RWPE1 (cell line): Measurements from ENCODE around the gene PPP1R10.

Source experiments
- CTCF ChIA-PET: fragments of 350-600 bp; sonication (Branson Sonifier 250); formaldehyde crosslinking; extraction: SDS; loops from one replicate; lab custom pipeline; 2021; lab: Yijun Ruan, JAX
- POLR2A ChIA-PET: fragments of 400-600 bp; formaldehyde crosslinking; extraction: SDS; loops from one replicate; lab custom pipeline; 2020; ENCODE audit warnings: antibody characterized with exemption; ENCODE audit not compliant: low non-redundant PET; lab: Yijun Ruan, JAX
- DNase-seq: peaks from one replicate; pipeline ENCODE4 v3.0.0; 2012; ENCODE audit warnings: low spot score
- H3K27ac ChIP-seq: fragments of 450-650 bp; 2 replicates; pipeline ENCODE4 v1.5.1; 2017
- TF ChIP-seq, protein P1 (sequence below): fragments of 450-650 bp; conservative IDR thresholded peaks from 2 replicates; pipeline ENCODE4 v1.5.1; 2017; ENCODE audit warnings: low read depth, mild to moderate bottlenecking

Gene PPP1R10

DNA sequence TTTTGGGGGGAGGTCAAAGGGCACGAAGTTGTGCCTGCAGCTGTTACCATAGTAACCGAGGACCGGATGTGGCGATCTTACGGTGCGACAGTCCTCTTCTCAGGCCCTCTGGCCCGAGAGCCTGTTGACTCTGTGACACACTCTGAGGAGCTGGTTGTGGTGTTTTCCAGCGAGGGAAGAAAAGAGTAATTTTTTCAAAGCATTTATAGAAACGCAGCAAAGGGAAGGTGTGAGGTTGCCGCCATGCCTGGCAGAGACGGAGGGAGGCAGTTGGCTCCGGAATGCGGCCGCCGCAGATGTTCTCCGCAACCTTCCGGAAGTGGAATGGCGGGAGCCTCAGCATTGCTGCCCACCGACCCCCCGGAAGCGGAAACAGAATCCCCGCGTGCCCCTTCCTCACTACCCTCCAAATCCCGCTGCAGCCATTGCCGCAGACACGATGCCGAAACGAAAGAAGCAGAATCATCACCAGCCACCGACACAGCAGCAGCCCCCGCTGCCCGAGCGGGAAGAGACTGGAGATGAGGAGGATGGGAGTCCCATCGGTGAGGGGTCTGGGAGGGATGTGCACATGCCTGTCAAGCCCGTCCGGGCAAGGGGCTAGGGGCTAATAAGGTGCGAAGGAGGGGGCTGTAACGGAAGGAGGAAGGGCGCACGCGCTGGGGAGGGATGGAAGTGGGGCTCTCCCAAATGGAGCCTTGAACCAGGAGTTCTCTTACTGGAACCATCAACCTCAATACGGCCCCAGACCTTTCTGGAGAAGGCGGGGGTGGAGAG lies 59.9 kb downstream of the PPP1R10 start, which contains the start of gene PRR3:
TSS of gene PRR3 (plus strand) at position 390 of the 777 bp plus-strand sequence. CDS start at position 440, 50 bp downstream.
- DNase-seq, result peak; percentile 79
- POLR2A ChIA-PET, result interaction anchor here (1.3 kb wide), 1 partner anchor 14 kb away, joined by 4 read pairs; the partner anchor contains the start of gene ABCF1
- CTCF ChIA-PET, result interaction anchor here (1.1 kb wide), 1 partner anchor 16 kb away, joined by 3 read pairs; no protein-coding TSS in a partner anchor
- H3K27ac ChIP-seq, result peak within 1 kb of the TSS; percentile 95
- TF ChIP-seq, protein P1, sequence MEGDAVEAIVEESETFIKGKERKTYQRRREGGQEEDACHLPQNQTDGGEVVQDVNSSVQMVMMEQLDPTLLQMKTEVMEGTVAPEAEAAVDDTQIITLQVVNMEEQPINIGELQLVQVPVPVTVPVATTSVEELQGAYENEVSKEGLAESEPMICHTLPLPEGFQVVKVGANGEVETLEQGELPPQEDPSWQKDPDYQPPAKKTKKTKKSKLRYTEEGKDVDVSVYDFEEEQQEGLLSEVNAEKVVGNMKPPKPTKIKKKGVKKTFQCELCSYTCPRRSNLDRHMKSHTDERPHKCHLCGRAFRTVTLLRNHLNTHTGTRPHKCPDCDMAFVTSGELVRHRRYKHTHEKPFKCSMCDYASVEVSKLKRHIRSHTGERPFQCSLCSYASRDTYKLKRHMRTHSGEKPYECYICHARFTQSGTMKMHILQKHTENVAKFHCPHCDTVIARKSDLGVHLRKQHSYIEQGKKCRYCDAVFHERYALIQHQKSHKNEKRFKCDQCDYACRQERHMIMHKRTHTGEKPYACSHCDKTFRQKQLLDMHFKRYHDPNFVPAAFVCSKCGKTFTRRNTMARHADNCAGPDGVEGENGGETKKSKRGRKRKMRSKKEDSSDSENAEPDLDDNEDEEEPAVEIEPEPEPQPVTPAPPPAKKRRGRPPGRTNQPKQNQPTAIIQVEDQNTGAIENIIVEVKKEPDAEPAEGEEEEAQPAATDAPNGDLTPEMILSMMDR, result no peak

DNA sequence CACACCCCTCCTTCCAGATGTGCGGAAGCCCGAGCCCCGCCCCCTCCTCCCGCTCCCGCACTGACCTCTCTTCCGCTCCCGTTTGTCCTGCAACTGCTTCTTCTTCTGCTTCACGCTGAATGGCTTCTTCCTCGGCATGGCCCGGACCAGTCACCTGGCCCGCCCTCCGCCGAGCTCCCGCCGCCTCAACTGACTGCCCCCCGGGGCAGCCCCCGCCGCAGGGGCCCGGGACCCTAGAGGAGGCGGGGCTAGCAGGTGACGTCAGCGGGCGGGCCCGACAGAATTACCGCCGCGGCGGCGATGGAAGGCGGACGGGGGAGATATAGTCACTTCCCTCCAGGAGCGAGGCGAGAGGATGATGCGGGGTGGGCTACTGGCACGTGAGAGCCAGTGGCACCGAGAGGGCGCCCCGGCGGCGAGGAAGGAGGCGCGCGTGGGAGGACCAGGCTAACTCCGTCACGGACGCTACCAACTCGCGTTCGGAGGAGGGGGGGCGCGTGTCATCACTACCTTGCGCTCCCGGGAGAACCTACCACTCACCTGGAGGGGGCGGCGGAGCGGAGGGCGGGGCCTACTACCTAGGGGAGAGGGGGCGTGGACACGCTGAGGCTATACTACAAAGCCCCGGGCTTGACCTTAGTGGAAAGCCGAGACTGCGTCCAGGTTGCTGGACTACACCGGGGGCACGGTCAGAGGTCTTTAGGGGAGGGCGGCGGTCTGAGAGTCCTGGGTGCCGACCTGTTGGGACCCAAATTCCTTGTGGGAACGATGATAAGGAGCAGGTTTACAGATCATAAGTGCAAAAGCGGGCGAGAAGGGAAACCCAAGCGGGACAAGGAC lies 60.8 kb downstream of the PPP1R10 start, which contains the start of gene GNL1:
TSS of gene GNL1 (minus strand) at position 424 of the 840 bp plus-strand sequence. CDS start at position 138, 286 bp downstream.
- peak; percentile 98 for DNase-seq
- CTCF ChIA-PET, result interaction anchor here (0.6 to 3.6 kb wide), 2 partner anchors 11 to 103 kb away, joined by 7 to 24 read pairs; no protein-coding TSS in a partner anchor
- TF ChIP-seq, protein P1, result no peak

DNA sequence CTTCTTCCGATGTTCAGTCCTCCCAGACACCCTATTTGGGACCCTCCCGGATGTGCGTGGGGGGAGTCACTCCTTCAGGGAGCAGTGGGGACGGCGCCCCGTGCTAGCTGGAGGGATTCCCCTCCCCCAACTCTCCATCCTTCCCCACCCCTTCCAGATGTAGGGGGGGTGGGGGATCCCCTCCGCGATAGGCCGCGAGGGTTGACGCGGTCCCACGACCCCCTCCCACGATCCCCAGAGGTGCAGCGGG lies 61.3 kb downstream of the PPP1R10 start:
- TF ChIP-seq, protein P1, result no peak
- CTCF ChIA-PET, result interaction anchor here (0.6 to 3.6 kb wide), 2 partner anchors 11 to 102 kb away, joined by 7 to 24 read pairs; no protein-coding TSS in a partner anchor
- POLR2A ChIA-PET, result no interaction called here
- no peak for DNase-seq
- peak overlapping the region; percentile 95 for H3K27ac ChIP-seq

More for the DNA sequence above, 60.8 kb downstream of the PPP1R10 start, which contains the start of gene GNL1:
- H3K27ac ChIP-seq, result peak within 1 kb of the TSS; percentile 95
- POLR2A ChIA-PET, result no interaction called here

DNA sequence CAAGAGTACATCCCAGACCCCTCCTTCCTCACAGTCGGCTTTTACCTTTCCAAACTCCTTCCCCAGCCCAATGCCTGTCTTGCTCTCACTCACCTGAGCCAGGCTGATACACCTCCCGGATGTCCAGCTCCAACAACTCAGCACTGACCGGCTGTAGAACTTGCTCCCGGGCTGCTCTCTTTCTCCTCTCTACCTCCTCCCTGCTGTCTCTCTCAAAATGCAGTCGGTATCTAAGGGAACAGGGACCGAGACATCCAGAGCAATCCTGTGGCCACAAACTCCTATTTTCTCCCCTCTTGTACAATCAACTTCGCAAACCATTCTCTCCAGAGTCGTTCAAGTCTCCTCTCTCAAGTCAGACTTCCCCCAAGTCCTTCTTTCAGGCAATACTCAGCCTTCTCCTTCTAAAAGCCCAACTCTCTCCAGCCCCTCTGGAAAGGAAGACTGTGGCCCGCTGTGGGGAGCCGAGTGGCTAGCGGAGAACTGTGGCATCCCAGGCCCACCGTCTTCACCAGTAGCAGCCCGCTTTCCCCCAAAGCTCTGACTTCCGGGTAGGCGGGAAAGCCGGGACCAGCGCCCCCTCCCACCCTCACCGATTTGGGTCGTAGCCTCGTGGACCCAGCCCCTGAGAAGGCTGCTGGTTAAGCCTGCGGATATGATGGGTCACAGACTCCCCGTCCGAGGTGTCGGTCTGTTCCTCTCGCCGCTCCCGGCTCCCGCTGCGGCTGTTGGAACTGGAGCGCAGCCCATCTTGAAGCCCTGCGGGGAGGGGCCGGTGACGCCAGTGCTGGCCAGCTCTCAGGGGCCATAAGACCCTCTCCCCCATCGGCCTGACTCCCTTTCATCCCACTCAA lies 61.9 kb downstream of the PPP1R10 start:
- H3K27ac ChIP-seq, result peak overlapping the region; percentile 95
- TF ChIP-seq, protein P1, result no peak
- peak; percentile 31 for DNase-seq
- ChIA-PET CTCF (interaction anchor here (0.6 to 3.6 kb wide), 3 partner anchors 10 to 102 kb away, joined by 3 to 24 read pairs (median 7); no protein-coding TSS in a partner anchor), POLR2A (no interaction called here)

DNA sequence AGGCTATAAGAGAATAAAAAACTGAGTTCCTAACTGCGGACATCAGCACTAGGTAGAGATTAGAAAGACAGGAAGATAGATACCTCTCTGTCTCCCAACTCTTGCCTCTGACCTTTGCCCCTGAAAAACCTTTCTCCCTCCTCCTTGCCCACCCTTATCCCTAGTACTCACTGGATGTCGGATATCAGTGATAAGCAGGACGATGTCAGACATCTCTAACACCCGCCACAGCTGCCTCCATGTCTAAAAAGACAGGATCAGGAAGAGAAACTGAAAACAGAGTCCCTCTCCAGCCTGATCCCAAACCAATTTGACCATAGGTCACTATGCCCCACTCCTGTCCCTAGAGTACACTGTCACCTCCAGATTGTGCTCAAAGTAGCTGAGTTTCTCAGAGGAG lies 62.6 kb downstream of the PPP1R10 start:
- ChIA-PET POLR2A (no interaction called here), CTCF (interaction anchor here (3.6 kb wide), 1 partner anchor 10 kb away, joined by 24 read pairs; no protein-coding TSS in a partner anchor)
- TF ChIP-seq, protein P1, result no peak
- H3K27ac ChIP-seq, result no peak overlapping the region
- DNase-seq, result no peak
